C4-2B (cell line): ENCODE results near the gene TSTD2.

Source experiments
- H3K27ac ChIP-seq: fragments of 450-650 bp; 2 replicates; pipeline ENCODE4 v1.5.1; 2017
- CTCF ChIP-seq: fragments of 450-650 bp; conservative IDR thresholded peaks from 2 replicates; pipeline ENCODE4 v1.5.1; 2017; ENCODE audit warnings: mild to moderate bottlenecking
- ZFX ChIP-seq: fragments of 450-650 bp; IDR thresholded peaks from 2 replicates; pipeline ENCODE4 v1.6.1; 2017

The TSTD2 gene

GRCh38 chr9:97558701-97559101 is 74.5 kb downstream of the TSTD2 start:
- H3K27ac ChIP-seq: peak overlapping the region; percentile 46
- no peak for TF ChIP-seq ZFX

GRCh38 chr9:97557606-97558095 is 75.5 kb downstream of the TSTD2 start:
- no peak for TF ChIP-seq CTCF
- TF ChIP-seq ZFX: no peak
- H3K27ac ChIP-seq: peak overlapping the region; percentile 46

- peak overlapping the region; percentile 46 for H3K27ac ChIP-seq
- TF ChIP-seq CTCF (no peak), ZFX (no peak)
Observed at GRCh38 chr9:97556721-97557605, 76.2 kb downstream of the TSTD2 start.

- TF ChIP-seq ZFX (no peak), CTCF (no peak)
- H3K27ac ChIP-seq: peak overlapping the region; percentile 46
Observed at GRCh38 chr9:97556036-97556720, 77.0 kb downstream of the TSTD2 start.

GRCh38 chr9:97555164-97555563 is 78.0 kb downstream of the TSTD2 start:
- TF ChIP-seq CTCF: no peak
- no peak for TF ChIP-seq ZFX
- no peak overlapping the region for H3K27ac ChIP-seq

GRCh38 chr9:97554566-97555075 is 78.5 kb downstream of the TSTD2 start:
- TF ChIP-seq ZFX (no peak), CTCF (no peak)
- H3K27ac ChIP-seq: no peak overlapping the region

GRCh38 chr9:97553841-97554240 is 79.3 kb downstream of the TSTD2 start:
- no peak for TF ChIP-seq ZFX
- TF ChIP-seq CTCF: no peak

More at GRCh38 chr9:97553841-97554240, 79.3 kb downstream of the TSTD2 start:
- H3K27ac ChIP-seq: no peak overlapping the region
